GM21515 (cell line): Measurements from ENCODE around the gene RALGAPA1.
"Not testable (repeated sequence)": the region's sequence is repeated elsewhere in the genome, so short reads cannot be mapped to it uniquely, and the experiment has no call there.

Experiments used
- ATAC-seq: cut with Tn5 transposase; IDR thresholded peaks from one replicate; pipeline ENCODE4 v1.9.1; 2021; ENCODE audit not compliant: unreplicated experiment

The RALGAPA1 gene

DNA sequence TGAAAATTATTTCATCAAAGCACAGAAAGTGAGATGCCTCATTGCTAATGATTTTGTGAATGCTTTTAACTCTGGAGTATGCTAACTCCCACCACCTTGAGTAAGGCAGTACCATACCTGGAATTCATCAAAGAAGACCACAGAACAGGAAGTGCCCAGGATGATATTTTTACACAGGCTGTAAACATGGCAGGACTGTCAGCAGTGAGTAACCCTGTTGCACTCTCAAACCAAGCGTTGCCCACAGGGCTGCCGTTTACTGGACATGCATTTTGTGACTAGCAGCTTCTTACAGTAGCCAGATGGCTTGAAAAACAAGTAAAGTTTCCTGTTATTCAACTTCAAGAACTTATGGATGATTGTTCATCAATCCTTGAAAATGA, 42.4 kb downstream of the RALGAPA1 start:
- no peak for ATAC-seq

DNA sequence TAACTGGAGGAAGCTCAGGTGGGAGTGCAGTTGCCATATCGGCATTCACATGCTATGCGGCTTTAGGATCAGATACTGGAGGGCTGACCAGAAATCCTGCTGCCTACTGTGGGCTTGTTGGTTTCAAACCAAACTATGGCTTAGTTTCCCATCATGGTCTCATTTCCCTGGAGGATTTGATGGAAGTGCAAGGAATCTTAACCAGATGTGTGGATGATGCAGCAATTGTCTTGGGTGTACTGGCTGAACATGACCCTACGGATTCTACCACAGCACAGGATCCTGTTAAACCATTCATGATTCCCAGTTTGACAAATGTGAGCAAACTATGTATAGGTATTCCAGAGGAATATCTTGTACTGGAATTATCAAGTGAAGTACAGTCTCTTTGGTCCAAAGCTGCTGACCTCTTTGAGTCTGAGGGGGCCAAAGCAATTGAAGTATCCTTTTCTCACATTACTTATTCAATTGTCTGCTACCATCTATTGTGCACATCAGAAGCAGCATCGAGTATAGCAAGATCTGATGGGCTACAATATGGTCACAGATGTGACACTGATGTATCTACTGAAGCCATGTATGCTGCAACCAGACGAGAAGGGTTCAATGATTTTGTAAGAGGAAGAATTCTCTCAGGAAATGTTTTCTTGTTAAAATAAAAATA, 42.9 kb downstream of the RALGAPA1 start:
- ATAC-seq = no peak

DNA sequence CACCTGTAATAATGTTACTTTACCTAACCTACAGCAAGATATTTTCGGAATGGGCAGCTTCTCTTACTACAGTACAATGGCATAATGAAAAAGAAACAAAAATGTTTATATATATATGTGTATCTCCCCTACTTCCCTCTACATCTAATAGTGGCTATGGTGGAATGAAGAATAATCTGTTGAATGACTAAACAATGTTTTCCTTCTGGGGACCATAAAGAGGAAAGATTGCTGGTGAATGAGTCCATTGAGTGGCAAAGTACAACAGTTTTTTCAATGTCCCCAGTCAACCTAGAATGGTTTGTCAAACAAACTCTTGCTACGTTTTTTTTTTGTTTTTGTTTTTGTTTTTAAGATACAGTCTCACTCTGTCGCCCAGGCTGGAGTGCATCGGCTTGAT, 47.2 kb downstream of the RALGAPA1 start:
- ATAC-seq = no peak

DNA sequence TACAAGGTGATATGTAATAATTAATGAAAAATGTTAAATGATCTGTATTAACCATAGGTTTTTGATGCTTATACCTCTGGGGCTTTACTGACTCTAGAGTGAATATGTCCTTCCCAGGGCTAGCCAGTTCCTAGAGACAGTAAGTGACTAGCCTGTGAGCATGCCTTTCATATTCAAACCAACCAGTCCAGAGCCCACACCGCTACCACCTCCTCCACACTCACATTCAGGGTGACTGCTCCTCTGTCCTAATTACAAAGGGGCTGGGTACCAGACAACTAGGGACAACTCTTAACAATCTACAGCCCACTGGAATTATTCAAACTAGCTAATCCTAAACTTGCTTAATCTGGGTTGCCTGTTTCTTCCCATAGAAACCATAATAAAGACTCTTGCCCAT, 49.0 kb downstream of the RALGAPA1 start:
- no peak for ATAC-seq

DNA sequence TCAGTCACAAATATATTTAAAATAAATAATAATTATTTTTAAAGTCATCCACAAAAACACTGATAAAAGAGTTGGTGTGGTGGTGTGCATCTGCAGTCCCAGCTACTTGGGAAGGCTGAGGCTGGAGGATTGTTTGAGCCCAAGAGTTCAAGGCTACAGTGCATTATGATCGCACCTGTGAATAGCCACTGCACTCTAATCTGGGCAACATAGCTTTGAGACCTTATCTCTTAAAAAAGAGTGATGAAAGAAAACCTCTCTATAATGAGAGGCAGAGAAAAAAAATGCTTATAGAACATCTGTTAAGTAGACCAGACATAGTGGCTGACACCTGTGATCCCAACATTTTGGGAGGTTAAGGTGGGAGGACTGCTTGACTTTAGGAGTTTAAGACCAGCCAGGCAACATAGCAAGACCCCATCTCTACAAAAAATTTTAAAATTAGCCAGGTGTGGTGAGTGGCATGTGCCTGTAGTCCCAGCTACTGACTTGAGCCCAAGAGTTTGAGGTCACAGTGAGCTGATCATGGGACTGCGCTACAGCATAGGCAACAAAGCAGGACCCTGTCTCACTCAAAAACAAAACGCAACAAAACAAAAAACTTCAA, 50.5 kb downstream of the RALGAPA1 start:
- ATAC-seq = no peak

DNA sequence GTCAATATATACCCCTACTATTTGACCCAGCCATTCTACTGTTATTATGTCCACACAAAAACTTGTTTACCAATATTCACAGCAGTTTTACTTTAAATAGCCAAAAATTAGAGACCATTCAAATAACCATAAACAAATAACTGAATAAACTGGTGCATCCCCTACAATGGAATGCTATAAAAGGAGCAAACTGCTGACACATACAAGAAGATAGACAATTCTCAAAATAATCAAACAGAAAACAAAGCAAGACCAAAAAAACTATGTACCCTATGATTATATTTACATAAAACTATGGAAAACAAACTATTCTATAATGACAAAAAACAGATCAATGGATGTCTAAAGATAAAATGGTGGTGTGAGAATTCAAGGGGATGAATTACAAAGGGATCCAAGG, 54.4 kb downstream of the RALGAPA1 start:
- no peak for ATAC-seq

DNA sequence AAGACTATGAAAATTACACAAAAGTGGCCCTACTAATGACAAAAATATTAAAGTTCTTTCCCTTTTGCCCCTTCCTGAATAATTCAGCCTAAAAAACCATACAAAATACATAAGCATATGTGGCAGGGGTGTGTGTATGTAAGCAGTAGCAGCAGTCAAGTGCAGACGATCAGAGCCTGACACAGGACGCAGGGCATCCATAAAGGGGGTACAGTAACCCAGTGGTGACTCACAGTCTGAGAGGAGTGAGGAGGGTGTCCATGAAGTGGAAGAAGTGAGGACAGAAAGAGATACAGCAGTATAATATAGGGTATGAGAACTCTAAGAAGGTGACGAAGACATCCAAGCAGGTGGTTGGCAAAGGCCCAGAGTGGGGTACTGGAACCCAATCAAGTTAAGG, 56.7 kb downstream of the RALGAPA1 start:
- ATAC-seq = no peak

DNA sequence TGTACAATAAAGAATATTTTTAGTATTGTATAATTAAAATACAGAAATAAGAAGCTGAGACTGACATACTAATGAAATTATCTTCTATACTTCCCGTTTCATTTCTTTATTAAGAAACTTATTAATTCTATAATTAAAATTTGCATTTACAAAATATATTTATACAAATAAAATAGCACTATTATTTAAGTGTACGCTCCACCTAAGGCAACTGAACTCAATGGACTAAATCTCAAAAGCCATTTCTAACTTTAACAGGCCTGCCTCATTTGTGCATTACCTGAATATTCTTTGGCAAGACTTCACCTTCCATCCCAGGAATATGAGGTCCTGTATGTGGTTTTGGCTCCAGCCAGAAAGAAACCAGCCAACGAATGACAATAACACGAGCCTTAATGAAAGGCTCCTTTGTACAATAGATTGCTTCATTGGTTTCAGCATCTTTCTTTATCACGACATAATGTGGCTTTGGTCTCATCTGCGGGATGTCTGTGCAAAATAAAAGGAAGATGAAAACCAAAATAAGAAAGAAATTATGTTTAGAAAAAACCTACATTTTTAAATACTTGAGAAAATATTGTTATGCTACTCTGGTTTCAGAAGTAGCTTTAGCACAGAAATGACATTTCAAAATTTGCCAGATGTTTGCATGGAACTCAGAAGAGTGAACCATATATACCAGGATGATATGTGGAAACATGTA, 58.7 kb downstream of the RALGAPA1 start:
- no peak for ATAC-seq

DNA sequence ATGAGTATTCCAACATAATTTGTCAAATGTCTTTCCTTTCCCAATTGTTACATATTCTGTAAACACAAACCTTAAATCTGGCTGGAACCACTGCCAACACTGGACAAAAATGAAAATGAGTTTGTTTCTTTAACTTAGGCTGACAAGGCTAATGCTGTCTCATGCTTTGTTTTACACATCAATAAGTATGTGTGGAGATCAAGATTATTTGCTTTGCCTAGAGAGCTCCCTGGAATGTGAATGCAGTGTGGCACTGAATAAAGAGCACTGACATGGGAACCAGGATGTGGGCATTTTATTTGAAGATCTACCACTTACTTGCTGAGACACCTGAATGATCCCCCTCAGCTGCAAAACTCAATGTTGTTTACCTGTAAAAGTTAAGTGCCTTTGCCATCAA, 61.7 kb downstream of the RALGAPA1 start:
- no peak for ATAC-seq

DNA sequence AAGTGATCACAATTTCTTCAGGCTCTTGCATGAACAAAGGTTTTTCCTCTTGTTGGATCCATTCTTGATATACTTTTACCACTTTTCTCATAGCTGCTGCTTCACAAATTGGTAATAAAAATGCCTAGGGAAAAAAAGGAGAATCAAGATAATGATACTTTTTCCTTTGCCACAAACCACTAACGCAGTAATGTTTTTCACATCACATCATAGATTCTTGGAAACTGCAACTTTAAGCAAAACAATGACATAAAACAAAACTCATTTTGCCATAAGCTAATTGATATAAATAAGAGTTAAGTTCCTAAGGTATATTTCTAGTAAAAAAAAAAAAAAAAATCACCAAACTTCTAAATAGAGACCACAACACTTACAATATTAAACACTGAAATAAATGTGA, 66.7 kb downstream of the RALGAPA1 start:
- ATAC-seq = no peak

DNA sequence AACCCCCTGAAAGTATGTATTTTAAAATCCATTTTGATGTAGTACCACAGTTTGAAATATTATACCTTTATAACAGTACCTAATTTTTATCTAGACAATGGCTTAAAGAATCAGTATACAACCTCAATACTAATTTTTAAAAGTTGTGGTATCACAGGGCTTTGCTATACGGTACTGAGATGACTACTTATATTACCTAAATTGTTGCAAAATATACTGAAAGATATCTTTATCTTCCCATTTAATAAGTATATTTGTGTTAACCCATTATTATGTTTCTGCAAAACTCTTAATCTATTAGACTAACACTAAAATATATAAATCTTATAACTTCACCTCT, 67.1 kb downstream of the RALGAPA1 start:
- ATAC-seq = no peak

DNA sequence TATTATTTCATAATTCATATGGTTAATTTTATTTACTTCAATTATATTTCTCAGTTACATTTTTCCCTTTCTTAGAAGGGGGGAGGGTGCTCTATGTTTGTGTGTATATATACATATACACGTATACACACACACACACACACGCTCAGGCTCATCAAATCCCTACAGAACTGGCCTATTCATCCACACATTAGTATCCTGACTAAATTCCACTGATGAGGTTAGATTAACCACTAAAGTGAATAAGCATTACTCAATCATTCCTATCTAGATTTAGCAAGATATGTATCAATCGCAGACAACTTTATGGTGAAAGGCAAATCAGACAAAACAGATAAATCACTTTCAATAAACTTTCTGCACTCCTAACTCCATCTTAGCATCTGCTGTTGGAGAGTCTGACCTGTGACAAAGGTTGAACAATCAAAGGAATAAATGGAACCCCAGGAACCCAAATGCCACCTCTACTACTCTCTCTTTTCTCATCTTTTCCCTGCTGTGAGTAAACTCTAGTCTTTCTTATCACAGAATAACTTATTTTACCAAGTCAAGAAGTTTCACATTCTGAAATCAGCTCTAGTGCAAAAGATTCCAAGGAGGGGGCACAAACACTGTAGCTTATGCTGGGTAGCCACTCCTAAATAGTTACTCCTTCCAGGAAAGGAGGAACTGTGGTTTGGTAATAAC, 67.6 kb downstream of the RALGAPA1 start:
- ATAC-seq = no peak

DNA sequence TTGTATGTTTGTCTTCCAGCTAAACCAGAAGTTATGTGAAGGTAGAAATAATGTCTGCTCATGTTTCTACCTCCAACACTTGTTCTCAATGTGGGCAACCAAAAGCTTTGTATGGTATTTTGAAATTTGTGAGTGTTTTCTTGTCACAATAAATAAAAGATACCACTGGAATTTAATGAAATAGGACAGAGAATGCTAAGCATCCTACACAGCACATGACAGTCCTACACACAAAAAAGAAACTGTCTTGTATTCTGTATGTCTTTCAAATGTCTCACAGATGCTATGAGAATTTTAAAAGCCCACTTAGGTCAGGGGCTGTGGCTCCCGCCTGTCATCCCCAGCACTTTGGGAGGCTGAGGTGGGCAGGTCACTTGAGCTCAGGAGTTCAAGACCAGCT, 68.9 kb downstream of the RALGAPA1 start:
- no peak for ATAC-seq

DNA sequence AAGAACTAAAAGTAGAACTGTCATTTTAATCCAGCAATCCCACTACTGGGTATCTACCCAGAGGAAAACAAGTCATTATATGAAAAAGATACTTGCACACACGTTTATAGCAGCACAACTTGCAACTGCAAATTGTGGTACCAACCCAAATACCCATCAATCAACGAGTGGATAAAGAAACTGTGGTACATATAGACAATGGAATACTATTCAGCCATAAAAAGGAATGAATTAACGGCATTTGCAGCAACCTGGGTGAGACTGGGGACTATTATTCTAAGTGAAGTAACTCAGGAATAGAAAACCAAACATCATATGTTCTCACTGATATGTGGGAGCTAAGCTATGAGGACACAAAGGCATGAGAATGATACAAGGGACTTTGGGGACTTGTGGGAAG, 73.9 kb downstream of the RALGAPA1 start:
- not testable (repeated sequence) for ATAC-seq

DNA sequence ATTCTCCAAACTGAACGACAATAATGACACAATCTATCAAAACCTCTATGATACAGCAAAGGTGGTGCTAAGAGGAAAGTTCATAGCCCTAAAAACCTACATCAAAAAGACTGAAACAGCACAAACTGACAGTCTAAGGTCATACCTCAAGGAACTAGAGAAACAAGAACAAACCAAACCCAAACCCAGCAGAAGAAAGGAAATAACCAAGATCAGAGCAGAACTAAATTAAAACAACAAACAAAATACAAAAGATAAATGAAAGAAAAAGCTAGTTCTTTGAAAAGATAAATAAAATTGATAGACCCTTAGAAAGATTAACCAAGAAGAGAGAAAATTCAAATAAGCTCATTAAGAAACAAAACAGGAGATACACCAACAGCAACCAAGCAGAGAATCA, 75.6 kb downstream of the RALGAPA1 start:
- not testable (repeated sequence) for ATAC-seq

DNA sequence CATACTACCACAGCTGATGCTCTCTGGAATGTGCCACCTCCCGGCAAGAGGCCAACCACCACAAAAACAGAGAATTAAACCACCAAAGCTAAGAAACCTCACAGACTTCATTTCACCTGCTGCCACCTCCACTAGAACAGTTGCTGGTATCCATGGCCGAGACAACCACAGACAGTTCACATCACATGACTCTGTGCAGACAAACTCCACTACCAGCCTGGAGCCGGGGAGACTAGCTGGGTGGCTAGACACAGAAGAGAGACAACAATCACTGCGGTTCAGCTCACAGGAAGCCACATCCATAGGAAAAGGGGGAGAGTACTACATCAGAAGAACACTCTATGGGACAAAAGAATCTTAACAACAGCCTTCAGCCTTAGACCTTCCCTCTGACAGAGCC, 78.2 kb downstream of the RALGAPA1 start:
- no peak for ATAC-seq

DNA sequence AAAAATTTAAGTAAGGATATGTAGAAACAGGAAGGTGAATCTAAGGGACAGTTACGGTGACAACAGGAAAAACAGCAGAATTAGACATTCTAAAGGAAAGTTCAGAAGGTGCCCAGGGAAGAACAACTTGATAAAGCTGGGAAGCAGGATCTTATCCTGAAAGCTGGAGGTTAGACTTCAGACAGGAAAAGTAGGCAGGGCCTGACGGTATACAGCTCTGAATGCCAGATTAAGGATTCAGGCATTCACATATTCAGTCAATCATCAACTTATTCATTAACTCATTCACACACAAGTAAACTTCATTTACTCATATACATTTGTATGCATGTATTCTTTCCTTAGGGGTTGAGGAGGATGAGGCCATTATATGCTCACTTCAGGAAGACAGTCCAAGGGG, 81.3 kb downstream of the RALGAPA1 start:
- no peak for ATAC-seq

DNA sequence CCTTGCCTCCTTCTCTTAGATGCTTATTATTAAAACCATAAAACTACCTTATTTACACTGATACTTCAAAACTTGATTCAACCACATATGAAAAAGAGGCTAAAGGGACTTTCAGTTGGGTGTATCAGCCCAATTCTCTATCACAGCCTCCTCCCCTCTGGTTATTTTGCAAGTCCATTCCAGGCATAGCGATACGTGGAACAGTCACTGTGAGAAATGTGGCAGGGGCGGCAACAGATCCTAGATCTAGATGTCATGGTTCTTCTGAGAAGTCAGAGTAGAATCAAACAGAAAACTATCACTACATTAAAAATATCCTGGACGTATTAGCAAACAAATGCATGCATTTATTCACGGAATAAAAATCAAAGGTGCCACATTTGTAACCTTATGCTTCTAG, 83.2 kb downstream of the RALGAPA1 start:
- no peak for ATAC-seq

DNA sequence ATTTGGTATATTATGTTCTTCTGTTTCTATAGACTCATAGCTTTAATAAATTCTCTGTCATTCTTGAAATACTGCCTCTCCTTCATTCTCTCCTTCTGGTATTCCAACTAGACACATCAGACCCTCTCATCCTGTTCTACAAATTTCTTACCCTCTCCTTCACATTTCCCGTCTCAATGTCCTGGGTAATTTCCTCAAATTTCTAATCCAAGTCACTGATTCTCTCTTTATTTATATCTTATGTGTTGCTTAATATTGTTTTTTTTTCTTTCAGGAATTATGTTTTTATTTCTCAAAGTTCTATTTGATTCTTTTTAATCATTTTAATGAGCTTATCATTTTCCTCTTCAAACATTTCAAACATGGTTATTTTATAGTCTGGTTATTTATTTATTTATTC, 94.0 kb downstream of the RALGAPA1 start:
- no peak for ATAC-seq

DNA sequence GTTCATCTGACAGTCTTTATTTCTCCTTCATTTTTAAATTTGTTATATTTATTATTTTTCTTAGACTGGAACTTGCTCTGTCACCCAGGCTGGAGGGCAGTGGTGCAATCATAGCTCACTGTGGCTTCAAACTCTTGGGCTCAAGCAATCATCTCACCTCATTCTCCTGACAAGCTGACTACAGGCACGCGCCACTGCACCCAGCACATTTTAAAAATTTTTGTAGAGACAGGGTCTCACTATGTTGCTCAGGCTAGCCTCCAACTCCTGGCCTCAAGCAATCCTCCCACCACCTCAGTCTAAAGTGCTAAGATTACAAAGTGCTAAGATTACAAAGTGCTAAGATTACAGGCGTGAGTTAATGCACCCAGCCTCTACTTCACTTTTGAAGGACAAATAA, 96.6 kb downstream of the RALGAPA1 start:
- ATAC-seq = no peak

DNA sequence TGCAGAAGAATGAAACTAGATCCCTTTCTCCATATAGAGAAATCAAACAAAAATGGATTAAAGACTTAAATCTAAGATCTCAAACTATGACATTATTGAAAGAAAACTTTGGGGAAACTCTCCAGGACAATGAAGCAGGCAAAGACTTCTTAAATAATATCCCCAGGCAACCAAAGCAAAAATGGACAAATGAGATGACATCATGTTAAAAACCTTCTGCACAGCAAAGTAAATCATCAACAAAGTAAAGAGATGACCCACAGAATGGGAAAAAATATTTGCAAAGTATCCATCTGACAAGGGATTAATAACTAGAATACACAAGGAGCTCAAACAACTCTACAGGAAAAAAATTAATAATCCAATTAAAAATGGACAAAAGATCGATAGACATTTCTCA, 101.0 kb downstream of the RALGAPA1 start:
- ATAC-seq = no peak

DNA sequence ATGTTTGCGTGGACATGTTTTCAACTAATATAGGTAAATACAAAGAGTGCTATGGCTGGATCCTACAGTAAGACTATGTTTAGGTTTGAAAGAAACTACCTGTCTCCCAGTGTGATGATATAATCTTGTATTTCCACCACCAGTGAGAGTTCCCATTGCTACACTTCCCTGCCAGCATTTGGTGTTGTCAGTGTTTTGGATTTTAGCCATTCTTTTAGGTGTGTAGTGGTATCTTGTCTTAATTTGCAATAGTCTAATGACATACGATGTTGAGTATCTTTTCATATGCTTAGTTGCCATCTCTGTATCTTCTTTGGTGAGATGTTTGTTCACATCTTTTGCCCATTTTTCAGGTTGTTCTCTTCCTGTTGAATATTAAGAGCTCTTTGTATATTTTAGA, 103.5 kb downstream of the RALGAPA1 start:
- ATAC-seq = no peak
